NCI-H446 (cell line): Measurements from ENCODE around the gene TESPA1.
"Not testable (repeated sequence)": the region's sequence is repeated elsewhere in the genome, so short reads cannot be mapped to it uniquely, and the experiment has no call there.

ENCODE experiments used
- DNase-seq, 2 experiments: peaks; one replicate each; lab custom pipeline; 2025; lab: John Stamatoyannopoulos, UW

Gene TESPA1

GRCh38 chr12:54949073-54949711 is 35.4 kb downstream of the TESPA1 start:
- DNase-seq, result no peak

DNA sequence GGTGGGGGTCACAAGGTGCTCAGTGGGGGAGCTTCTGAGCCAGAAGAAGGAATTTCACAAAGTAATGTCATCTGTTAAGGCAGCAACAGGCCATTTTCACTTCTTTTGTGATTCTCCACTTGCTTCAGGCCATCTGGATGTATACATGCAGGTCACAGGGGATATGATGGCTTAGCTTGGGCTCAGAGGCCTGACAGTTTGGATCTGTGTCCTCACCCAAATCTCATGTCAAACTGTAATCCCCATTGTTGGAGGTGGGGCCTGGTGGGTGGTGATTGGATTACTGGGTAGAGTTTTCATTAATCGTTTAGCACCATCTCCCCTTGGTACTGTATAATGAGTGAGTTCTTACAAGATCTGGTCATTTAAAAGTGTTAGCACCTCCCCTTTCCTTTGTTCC is 36.4 kb downstream of the TESPA1 start:
- no peak for DNase-seq

GRCh38 chr12:54945082-54945481 is 39.5 kb downstream of the TESPA1 start:
- no peak for DNase-seq

GRCh38 chr12:54943292-54943691 is 41.3 kb downstream of the TESPA1 start:
- DNase-seq, result not testable (repeated sequence)

DNA sequence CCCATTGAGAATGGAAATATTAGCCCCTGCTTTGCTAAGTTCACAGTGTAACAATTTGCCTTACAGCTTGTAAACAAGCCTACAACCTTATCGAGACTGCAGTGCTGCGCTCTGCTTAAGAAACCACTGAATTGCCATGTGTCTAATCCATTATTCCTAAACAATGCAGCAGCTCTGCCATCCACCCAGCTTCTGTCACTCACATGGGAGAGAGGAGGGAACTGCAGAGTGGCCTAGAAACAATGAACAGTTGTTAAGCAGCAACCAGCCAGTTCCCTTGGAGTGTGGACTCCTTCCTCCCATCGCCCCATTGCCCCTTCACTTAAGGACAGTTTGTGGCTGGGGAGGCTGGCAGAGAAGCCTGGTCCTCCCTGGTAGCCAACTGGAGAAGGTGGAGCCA is 42.9 kb downstream of the TESPA1 start:
- DNase-seq, result no peak

DNA sequence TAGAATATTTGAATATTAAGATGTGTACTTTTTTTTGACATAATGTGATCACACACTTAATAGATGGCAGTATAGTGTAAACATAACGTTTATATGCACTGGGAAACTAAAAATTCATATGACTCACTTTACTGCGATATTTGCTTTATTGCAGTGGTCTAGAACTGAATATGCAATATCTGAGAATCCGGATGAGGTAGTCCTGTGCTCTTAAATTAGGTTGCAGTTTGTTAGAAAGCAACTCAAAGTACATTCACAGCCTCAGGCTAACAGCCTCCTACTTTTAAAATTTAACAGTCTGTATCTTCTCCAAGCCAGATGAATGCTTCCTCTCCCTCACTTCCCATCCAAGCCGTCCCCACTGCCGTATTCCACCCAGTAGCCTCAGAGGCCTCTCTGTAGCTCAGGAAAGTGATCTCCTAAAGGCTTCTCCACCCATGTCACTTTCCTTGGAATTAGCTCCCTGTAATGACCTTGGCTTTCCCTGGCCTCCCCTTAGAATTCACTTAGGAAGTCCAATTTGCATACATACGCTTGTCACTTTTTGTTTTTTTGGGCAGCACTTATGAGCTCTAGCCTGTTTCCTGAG is 43.7 kb downstream of the TESPA1 start:
- DNase-seq, result no peak

- DNase-seq, result no peak
These were observed 46.6 kb downstream of the TESPA1 start for GRCh38 chr12:54937929-54938328.

DNA sequence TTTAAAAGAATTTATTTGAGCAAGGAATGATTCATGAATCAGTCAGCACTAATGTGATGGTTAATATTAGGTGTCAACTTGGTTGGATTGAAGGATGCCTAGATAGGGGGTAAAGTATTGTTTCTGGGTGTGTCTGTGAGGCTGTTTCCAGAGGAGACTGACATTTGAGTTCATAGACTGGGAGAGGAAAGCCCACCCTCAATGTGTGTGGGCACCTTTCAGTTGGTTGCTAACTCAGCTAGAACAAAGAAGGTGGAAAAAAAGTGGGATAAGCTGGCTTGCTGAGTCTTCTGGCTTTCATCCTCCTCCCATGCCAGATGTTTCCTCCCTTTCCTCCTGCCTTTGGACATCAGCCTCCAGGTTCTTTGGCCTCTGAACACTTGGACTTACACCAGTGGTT is 47.2 kb downstream of the TESPA1 start:
- no peak for DNase-seq

DNA sequence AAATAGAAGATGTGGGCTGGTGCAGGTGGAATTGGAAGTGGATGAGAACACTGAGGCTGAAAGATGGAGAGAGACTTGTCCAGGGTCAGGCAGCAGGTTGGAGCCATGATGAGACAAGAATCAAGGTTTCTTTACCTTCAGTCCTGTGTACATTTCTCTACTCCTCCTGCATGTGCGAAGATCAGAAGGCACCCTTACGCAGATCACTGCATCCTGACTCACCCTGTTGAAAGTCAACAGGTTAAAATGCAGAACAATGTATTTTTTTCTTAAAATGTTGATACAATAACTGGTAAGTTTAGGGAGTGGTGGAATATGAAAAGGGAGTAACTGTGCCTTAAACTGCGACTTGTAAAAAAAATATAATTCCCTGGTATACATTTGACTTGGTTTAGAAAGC is 47.8 kb downstream of the TESPA1 start:
- no peak for DNase-seq

DNA sequence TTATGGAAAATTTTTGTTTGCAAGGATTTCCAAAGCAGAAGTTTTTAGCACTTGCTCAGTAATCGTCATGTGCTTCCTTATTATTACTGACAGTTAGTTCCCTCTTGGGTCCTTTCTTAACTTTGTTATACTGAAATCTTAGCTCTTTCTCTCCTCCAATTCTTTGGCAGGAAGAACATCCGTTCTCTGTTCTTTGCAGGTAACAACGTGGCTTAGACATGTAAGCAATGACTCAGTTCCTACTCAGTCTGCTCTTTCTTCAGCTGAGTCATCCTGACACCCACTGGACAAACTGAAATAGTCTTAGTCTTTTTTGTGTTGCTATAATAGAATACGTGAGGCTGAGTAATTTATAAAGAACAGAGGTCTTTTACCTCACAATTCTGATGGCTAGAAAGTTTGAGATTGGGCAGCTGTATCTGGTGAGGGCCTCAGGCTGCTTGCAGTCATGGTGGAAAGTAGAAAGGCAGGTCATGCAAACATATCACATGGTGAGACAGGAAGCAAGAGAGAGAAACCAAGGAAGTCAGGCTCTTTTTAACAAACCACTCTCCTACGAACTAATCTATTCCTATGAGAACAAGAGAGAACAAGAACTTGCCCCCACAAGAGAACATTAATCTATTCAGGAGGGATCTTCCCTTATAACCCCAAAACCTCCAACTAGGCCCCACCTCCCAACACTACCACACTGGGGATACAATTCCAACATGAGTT is 49.2 kb downstream of the TESPA1 start:
- no peak for DNase-seq

GRCh38 chr12:54934419-54934818 is 50.1 kb downstream of the TESPA1 start:
- no peak for DNase-seq

GRCh38 chr12:54933376-54933775 is 51.2 kb downstream of the TESPA1 start:
- DNase-seq, result no peak

DNA sequence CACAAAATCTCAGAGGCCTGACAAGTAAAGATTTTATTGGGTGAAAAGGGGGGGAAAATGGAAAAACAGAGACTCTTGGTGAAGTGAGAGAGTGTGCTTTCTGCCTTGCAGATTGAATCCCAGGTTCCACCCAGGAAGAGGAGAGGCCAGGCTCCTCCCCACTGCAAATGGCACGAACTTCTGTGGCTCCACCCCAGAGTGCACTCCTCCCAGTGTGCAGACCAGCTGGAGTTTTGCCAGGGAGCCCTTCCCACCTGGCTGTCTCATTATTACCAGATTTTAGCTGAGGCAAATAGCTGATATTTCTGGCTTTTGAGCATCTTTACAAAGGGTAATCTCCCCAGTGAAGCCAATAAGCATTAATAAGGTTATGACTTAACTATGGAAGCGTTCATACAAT is 51.9 kb downstream of the TESPA1 start:
- no peak for DNase-seq

DNA sequence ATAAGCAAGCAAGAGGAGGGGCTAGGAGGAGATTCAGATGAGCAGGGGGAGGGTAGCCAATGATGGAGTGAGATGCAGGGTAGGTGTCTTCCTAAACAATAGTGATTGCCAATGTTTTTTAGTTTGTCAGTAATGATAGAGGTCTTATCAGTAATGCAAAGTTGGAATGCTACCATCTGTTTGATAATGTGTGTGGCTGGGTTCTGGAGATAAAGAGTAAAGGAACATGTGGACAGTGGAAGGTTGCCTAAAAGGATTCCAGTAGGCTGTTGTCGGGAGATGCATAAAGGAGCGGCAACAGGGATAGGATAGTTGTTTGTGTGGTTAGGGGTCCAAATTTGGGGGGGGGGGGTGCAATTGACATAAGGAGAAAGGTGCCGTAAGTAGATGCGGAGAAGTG is 52.5 kb downstream of the TESPA1 start:
- DNase-seq, result no peak

- no peak for DNase-seq
These were observed 54.6 kb downstream of the TESPA1 start for GRCh38 chr12:54929998-54930397.

DNA sequence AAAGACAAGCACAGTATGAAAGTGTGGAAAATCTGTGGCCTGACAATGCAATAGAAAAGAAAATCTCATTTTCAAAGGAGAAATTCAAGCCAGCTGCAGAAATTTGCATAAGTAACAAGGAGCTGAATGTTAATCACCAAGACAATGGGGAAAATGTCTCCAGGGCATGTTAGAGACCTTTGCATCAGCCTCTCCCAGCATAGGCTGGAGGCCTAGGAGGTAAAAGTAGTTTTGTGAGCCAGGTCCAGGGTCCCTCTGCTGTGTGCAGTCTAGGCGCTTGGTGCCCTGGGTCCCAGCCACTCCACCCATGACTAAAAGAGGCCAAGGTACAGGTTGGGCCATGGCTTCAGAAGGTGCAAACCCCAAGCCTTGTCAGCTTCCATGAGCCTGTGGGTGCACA is 58.3 kb downstream of the TESPA1 start:
- DNase-seq, result no peak

DNA sequence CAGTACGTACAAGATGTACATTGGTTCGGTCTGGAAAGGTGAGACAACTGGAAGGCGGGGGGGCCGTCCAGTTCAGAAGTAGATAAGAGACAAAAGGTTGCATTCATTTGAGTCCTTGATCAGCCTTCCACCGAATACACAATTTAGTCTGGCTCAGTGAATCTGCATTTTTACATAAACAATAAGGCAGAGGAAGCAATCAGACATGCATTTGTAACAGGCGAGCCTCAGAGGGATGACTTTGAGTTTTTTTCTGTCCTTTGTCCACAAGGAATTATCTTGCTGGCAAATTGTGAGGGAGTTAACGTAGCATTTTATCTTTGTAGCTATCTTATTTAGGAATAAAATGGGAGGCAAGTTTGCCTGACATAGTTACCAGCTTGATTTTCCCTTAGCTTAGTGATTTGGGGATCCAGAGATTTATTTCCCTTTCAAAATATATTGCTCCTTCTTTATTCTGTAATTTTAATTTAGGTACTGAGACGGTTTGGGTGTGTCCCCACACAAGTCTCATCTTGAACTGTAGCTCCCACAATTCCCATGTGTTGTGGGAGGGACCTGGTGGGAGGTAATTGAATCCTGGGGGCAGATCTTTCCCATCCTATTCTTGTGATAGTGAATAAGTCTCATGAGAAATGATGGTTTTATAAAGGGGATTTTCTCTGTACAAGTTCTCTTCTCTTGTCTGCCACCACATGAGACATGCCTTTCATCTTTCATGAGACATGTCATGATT is 59.4 kb downstream of the TESPA1 start:
- no peak for DNase-seq

- DNase-seq, result no peak
These were observed 67.5 kb downstream of the TESPA1 start for GRCh38 chr12:54917001-54917488.
